AG09309 (cell line): ENCODE data around the gene RPLP2.

Experiments
- DNase-seq: peaks from one replicate; pipeline ENCODE4 v3.0.0-alpha.2; 2010; ENCODE audit warnings: low read depth
- H3K4me3 ChIP-seq: 2 replicates; pipeline ENCODE4 v1.5.1; 2011; ENCODE audit warnings: mild to moderate bottlenecking, low read depth, low read length, moderate library complexity; ENCODE audit not compliant: control insufficient read depth
- CTCF ChIP-seq: IDR thresholded peaks from 2 replicates; pipeline ENCODE4 v1.5.1; 2011; ENCODE audit warnings: mild to moderate bottlenecking, low read depth, low read length, inconsistent platforms; ENCODE audit not compliant: insufficient read depth, control insufficient read depth; ENCODE audit errors: missing control alignments

RPLP2 gene

GRCh38 chr11:797296-798092, 12.3 kb upstream of the RPLP2 start:
- TF ChIP-seq CTCF, result no peak
- no peak for DNase-seq
- H3K4me3 ChIP-seq, result peak overlapping the region; percentile 77

- peak within 1 kb of the TSS; percentile 77 for H3K4me3 ChIP-seq
- peak; percentile 59 for TF ChIP-seq CTCF
- no peak for DNase-seq
Observed at GRCh38 chr11:798093-798713, 11.6 kb upstream of the RPLP2 start, which contains the start of gene SLC25A22. TSS of gene SLC25A22 (minus strand) at chr11:798281. CDS start at chr11:795006, 3,275 bp downstream.

GRCh38 chr11:799641-800316, 10.0 kb upstream of the RPLP2 start:
- no peak overlapping the region for H3K4me3 ChIP-seq
- DNase-seq, result no peak

GRCh38 chr11:800473-800872, 9.3 kb upstream of the RPLP2 start:
- TF ChIP-seq CTCF, result no peak
- DNase-seq, result no peak
- H3K4me3 ChIP-seq, result no peak overlapping the region

More at GRCh38 chr11:799641-800316, 10.0 kb upstream of the RPLP2 start:
- TF ChIP-seq CTCF, result no peak

- DNase-seq, result no peak
- H3K4me3 ChIP-seq, result no peak overlapping the region
- no peak for TF ChIP-seq CTCF
Observed at GRCh38 chr11:801097-801780, 8.5 kb upstream of the RPLP2 start.

- TF ChIP-seq CTCF, result no peak
- no peak overlapping the region for H3K4me3 ChIP-seq
- no peak for DNase-seq
Observed at GRCh38 chr11:802018-802617, 7.6 kb upstream of the RPLP2 start.
